Epithelial cell of esophagus (primary cell): ENCODE measurements around the gene RENBP.

Experiments used
- DNase-seq: peaks from one replicate; pipeline ENCODE4 v3.0.0; 2010; ENCODE audit warnings: low read depth
- H3K4me3 ChIP-seq: 2 replicates; pipeline ENCODE4 v1.5.1; 2011; ENCODE audit warnings: mild to moderate bottlenecking, low read length, control low read depth
- CTCF ChIP-seq: IDR thresholded peaks from 2 replicates; pipeline ENCODE4 v1.5.1; 2011; ENCODE audit warnings: low read depth, mild to moderate bottlenecking, low read length, control low read depth, inconsistent platforms; ENCODE audit not compliant: insufficient read depth; ENCODE audit errors: missing control alignments

Gene RENBP

GRCh38 chrX:153924149-153924861 is 20.1 kb downstream of the RENBP start:
- peak; percentile 28 for TF ChIP-seq CTCF
- no peak overlapping the region for H3K4me3 ChIP-seq
- peak; percentile 38 for DNase-seq

GRCh38 chrX:153922932-153923857 is 21.2 kb downstream of the RENBP start:
- H3K4me3 ChIP-seq = no peak overlapping the region
- TF ChIP-seq CTCF = peak; percentile 48
- DNase-seq = peak; percentile 37

GRCh38 chrX:153921511-153922446 is 22.7 kb downstream of the RENBP start:
- no peak for DNase-seq
- TF ChIP-seq CTCF = no peak
- no peak overlapping the region for H3K4me3 ChIP-seq

- no peak overlapping the region for H3K4me3 ChIP-seq
- no peak for TF ChIP-seq CTCF
- DNase-seq = no peak
These were observed 23.4 kb downstream of the RENBP start for GRCh38 chrX:153921070-153921469.

- TF ChIP-seq CTCF = no peak
These were observed 23.9 kb downstream of the RENBP start for GRCh38 chrX:153920546-153920945.

GRCh38 chrX:153919281-153919680 is 25.2 kb downstream of the RENBP start:
- no peak for DNase-seq
- H3K4me3 ChIP-seq = no peak overlapping the region
- TF ChIP-seq CTCF = no peak

More at GRCh38 chrX:153920546-153920945, 23.9 kb downstream of the RENBP start:
- no peak for DNase-seq
- H3K4me3 ChIP-seq = no peak overlapping the region
